Hepatocyte (in vitro differentiated cells): ENCODE measurements around the gene ADGRL3.

ENCODE experiments used
- EZH2phosphoT487 ChIP-seq: fragments of 200-600 bp; sonication (generic); IDR thresholded peaks from one replicate; pipeline ENCODE4 v1.6.1; 2018; ENCODE audit warnings: antibody characterized with exemption, mild to moderate bottlenecking, low read depth, moderate library complexity; ENCODE audit not compliant: unreplicated experiment, severe bottlenecking
- TF ChIP-seq, protein P1 (sequence below): fragments of 200-600 bp; sonication (generic); IDR thresholded peaks from 2 replicates; pipeline ENCODE4 v1.5.1; 2016; ENCODE audit warnings: antibody characterized with exemption, mild to moderate bottlenecking; ENCODE audit not compliant: poor library complexity

DNA sequence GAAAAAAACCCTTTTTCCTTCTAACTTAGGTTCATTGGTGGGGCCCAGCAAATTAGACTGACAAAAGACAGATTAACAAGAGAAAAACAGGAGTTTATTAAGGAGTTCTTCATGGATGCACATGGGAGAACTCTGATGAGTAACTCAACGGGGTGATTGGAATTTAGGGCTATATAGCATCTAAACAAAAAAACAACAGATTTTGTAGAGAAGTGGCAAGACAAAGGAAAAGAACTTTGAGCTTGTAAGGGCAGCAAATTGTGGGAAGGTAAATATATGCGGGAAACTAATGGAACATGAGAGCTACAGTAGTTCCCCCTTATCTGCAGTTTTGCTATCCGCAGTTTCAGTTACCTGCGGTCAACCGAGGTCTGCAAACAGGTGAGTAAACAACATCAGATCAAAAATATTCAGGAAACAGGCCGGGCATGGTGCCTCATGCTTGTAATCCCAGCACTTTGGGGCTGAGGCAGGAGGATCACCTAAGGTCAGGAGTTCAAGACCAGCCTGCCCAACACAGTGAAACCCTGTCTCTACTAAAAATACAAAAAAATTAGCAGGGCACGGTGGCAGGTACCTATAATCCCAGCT, 573.6 kb downstream of the ADGRL3 start:
- TF ChIP-seq, protein P1, sequence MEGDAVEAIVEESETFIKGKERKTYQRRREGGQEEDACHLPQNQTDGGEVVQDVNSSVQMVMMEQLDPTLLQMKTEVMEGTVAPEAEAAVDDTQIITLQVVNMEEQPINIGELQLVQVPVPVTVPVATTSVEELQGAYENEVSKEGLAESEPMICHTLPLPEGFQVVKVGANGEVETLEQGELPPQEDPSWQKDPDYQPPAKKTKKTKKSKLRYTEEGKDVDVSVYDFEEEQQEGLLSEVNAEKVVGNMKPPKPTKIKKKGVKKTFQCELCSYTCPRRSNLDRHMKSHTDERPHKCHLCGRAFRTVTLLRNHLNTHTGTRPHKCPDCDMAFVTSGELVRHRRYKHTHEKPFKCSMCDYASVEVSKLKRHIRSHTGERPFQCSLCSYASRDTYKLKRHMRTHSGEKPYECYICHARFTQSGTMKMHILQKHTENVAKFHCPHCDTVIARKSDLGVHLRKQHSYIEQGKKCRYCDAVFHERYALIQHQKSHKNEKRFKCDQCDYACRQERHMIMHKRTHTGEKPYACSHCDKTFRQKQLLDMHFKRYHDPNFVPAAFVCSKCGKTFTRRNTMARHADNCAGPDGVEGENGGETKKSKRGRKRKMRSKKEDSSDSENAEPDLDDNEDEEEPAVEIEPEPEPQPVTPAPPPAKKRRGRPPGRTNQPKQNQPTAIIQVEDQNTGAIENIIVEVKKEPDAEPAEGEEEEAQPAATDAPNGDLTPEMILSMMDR, result no peak
- no peak for TF ChIP-seq EZH2phosphoT487
